Central memory CD8-positive, alpha-beta T cell (primary cell): ENCODE measurements around the gene PER2.
"Not testable (repeated sequence)": the region's sequence is repeated elsewhere in the genome, so short reads cannot be mapped to it uniquely, and the experiment has no call there.

Experiments
- ATAC-seq: fragments of 150-1000 bp; cut with Tn5 transposase; replicated peaks from 2 replicates; pipeline ENCODE4 v1.10.0; 2022; ENCODE audit warnings: mild to moderate bottlenecking, moderate FRiP score, moderate number of reproducible peaks; ENCODE audit not compliant: poor library complexity, severe bottlenecking; ENCODE audit errors: extremely low read depth
- DNase-seq, 2 donors: peaks; one replicate each; pipeline ENCODE4 v3.0.0; 2021; ENCODE audit warnings: low spot score in 2 of 2
- H3K27ac Mint-ChIP-seq: one replicate; pipeline ENCODE4 v1.8.0; 2022; ENCODE audit warnings: low read depth, mild to moderate bottlenecking, moderate library complexity, mixed read lengths
- H3K27me3 Mint-ChIP-seq: one replicate; pipeline ENCODE4 v1.8.0; 2022; ENCODE audit warnings: mixed read lengths
- H3K36me3 Mint-ChIP-seq: one replicate; pipeline ENCODE4 v1.8.0; 2022; ENCODE audit warnings: mild to moderate bottlenecking, moderate library complexity, mixed read lengths; ENCODE audit not compliant: insufficient read depth
- H3K4me1 Mint-ChIP-seq: one replicate; pipeline ENCODE4 v1.8.0; 2022; ENCODE audit warnings: mixed read lengths
- H3K4me3 Mint-ChIP-seq: one replicate; pipeline ENCODE4 v1.8.0; 2022; ENCODE audit warnings: mild to moderate bottlenecking, moderate library complexity, mixed read lengths
- H3K9me3 Mint-ChIP-seq: one replicate; pipeline ENCODE4 v1.8.0; 2022; ENCODE audit warnings: mixed read lengths

The PER2 gene

DNA sequence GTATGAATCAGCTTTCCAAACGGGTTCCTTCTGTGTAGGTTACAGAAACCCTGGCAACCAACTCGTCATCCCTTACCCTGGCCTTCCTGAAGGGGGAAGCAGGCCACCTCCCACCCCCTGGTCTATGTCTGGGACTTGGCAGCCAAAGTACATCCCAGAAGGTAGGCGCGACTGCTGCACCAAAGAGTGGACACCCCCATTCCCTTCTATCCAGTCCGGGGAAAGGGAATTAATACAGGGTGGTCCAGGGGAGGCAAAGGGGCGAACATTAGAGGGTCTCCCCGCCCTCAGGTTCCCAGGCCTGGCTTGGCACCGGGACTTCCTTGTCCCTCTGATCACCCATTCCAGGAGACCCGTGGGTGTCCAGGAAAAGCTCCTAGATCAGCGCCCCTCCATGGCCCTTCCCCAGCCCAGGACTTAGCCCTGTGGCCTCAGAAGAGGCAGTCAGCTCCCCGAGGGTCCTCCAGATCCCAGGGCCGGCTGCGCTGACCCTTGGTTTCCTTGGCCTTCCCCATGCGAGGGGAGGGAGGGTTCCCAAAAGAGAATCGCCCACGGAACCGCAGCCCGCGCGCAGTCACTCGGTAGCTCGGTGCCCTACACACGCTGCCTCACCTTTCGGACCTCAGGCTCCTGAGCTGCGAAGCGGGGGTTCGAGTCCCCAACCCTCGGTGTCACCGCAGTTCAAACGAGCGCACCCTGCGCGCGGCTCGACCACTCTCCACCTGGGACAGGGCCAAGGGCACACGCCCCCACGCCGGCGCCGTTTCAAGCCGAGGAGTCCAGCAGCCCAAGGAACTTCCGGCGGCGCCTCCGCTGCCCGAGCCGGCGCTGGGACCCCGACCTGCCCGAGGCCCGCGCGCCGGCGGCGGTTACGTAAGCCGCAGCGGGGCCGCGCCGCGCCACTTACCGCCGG lies at the start of gene PER2:
TSS of gene PER2 (minus strand) at position 874 of the 913 bp plus-strand sequence. CDS start 10,674 bp downstream, outside the sequence.
- no peaks in the 10 kb centered on the region for H3K27me3 Mint-ChIP-seq
- peaks cover 47% of the 10 kb centered on the region for H3K4me1 Mint-ChIP-seq
- peak within 1 kb of the TSS; percentile 85 for H3K4me3 Mint-ChIP-seq
- ATAC-seq (peak; percentile 5), DNase-seq (peak; percentile 28 to 32)
- peaks cover 21% of the 10 kb centered on the region for H3K36me3 Mint-ChIP-seq
- peak within 1 kb of the TSS; percentile 98 for H3K27ac Mint-ChIP-seq
- no peaks in the 10 kb centered on the region for H3K9me3 Mint-ChIP-seq

GRCh38 chr2:238337846-238338245 lies 49.4 kb upstream of the PER2 start:
- Mint-ChIP-seq H3K4me1 (peaks cover 9% of the 10 kb centered on the region), H3K9me3 (no peaks in the 10 kb centered on the region), H3K27me3 (no peaks in the 10 kb centered on the region), H3K4me3 (no peak overlapping the region), H3K27ac (peak overlapping the region; percentile 58), H3K36me3 (peaks cover 10% of the 10 kb centered on the region)
- ATAC-seq (no peak), DNase-seq (no peak)

GRCh38 chr2:238336793-238337444 lies 48.5 kb upstream of the PER2 start:
- Mint-ChIP-seq H3K27ac (peak overlapping the region; percentile 58), H3K4me3 (no peak overlapping the region), H3K4me1 (peaks cover 9% of the 10 kb centered on the region), H3K27me3 (no peaks in the 10 kb centered on the region), H3K9me3 (no peaks in the 10 kb centered on the region), H3K36me3 (peaks cover 10% of the 10 kb centered on the region)
- no peak for ATAC-seq
- DNase-seq: no peak

DNA sequence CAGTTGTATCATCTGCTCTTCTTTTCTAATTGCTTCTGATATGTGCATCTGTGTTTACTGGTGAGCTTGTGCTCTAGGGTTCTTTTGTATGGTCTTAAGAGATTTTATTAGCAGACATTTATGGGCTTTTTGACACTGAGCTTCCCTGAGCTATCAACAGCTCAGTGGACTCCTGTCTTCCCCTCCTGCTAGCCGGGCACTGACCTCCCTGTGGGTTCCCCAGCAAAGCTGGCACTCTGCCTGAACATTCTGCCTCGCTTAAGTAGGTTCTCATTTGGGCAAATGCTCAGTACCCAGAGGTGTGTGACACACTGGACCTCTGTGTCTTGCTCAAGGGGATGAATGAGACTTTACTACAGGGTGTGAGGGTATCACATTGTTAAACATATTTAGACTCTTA lies 47.7 kb upstream of the PER2 start:
- H3K27me3 Mint-ChIP-seq: no peaks in the 10 kb centered on the region
- peaks cover 13% of the 10 kb centered on the region for H3K36me3 Mint-ChIP-seq
- no peak overlapping the region for H3K4me3 Mint-ChIP-seq
- no peak overlapping the region for H3K27ac Mint-ChIP-seq
- DNase-seq (no peak), ATAC-seq (no peak)
- peaks cover 9% of the 10 kb centered on the region for H3K4me1 Mint-ChIP-seq
- H3K9me3 Mint-ChIP-seq: no peaks in the 10 kb centered on the region

DNA sequence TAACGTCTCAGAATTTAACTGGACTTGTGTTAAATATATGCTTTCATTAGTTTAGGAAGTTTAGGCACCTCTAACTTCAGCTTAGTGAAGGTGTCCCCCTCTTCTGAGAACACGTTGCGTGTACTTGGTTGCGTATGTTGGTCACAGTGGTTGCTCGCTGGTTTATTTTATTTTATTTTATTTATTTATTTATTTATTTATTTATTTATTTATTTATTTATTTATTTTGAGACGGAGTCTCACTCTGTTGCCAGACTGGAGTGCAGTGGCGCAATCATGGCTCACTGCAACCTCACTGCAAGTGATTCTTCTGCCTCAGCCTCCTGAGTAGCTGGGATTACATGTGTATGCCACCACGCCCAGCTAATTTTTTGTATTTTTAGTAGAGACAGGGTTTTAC lies 47.2 kb upstream of the PER2 start:
- not testable (repeated sequence) for ATAC-seq, H3K27me3 Mint-ChIP-seq, H3K4me1 Mint-ChIP-seq, H3K9me3 Mint-ChIP-seq, DNase-seq, H3K4me3 Mint-ChIP-seq, H3K27ac Mint-ChIP-seq
- H3K36me3 Mint-ChIP-seq: peaks cover 13% of the 10 kb centered on the region

DNA sequence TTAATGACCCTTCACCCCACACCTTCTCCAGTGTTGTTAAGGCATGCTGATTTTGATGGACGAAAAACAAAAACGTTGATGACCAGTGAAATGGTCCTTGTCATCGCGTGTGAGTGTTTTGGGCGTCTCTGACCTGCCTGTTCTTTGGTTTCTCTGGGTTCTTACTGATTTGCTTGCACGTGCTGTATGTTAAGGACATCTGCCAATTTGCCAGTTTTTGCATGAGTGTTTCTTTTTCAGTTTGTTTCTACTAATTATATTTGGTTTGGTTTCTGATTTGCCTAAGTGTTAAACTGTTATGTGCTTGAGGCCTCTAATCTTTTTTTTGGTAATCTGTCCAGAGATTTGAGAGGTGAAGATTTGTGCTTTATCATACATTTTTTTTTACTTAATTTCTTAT lies 46.5 kb upstream of the PER2 start:
- H3K4me3 Mint-ChIP-seq: no peak overlapping the region
- H3K4me1 Mint-ChIP-seq: peaks cover 9% of the 10 kb centered on the region
- no peak for ATAC-seq
- no peaks in the 10 kb centered on the region for H3K9me3 Mint-ChIP-seq
- no peaks in the 10 kb centered on the region for H3K27me3 Mint-ChIP-seq
- no peak overlapping the region for H3K27ac Mint-ChIP-seq
- DNase-seq: no peak
- peaks cover 14% of the 10 kb centered on the region for H3K36me3 Mint-ChIP-seq

DNA sequence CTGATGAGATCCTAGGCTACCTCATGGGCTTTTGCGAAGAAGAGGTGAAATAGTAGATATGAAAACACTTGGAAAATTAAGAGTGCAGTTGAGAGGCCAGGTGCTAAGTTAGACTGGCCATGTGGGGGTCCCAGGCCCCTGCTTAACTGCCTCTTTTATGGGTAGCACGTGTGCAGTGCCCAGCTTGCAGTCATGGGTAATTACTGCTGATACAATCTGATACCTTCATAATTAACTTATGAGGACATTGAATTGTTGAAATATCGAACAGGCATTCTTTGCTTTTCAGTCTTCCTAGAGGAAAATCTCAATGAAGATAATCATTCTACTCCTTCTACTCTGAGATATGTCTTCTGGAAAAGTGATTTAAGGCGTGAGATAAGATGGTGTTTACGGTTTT lies 43.5 kb upstream of the PER2 start:
- no peak for ATAC-seq
- H3K4me3 Mint-ChIP-seq: no peak overlapping the region
- no peaks in the 10 kb centered on the region for H3K9me3 Mint-ChIP-seq
- H3K36me3 Mint-ChIP-seq: peaks cover 17% of the 10 kb centered on the region
- DNase-seq: no peak
- no peak overlapping the region for H3K27ac Mint-ChIP-seq
- H3K4me1 Mint-ChIP-seq: peaks cover 2% of the 10 kb centered on the region
- H3K27me3 Mint-ChIP-seq: no peaks in the 10 kb centered on the region

DNA sequence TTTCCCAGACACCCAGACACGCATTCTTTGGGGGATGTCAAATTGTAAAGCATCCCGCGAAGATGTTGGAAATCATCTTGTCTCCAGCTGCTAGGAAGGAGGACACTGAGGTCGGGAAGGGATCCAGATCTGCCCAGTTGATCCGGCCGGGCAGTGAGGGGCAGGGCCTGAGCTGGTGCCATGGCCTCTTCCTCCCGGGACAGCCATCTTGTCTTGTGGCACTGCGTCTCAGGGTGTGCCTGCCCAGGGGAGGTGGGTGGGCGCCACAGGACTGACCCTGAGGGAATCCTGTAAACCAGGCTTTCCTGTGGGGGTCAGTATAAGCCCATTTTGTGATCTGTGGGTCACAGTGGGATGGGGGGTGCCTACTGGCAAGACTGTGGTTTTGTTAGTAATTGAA lies 42.0 kb upstream of the PER2 start:
- ATAC-seq: no peak
- no peaks in the 10 kb centered on the region for H3K9me3 Mint-ChIP-seq
- peaks cover 17% of the 10 kb centered on the region for H3K36me3 Mint-ChIP-seq
- H3K27me3 Mint-ChIP-seq: no peaks in the 10 kb centered on the region
- H3K4me3 Mint-ChIP-seq: no peak overlapping the region
- no peak overlapping the region for H3K27ac Mint-ChIP-seq
- H3K4me1 Mint-ChIP-seq: no peaks in the 10 kb centered on the region
- no peak for DNase-seq

DNA sequence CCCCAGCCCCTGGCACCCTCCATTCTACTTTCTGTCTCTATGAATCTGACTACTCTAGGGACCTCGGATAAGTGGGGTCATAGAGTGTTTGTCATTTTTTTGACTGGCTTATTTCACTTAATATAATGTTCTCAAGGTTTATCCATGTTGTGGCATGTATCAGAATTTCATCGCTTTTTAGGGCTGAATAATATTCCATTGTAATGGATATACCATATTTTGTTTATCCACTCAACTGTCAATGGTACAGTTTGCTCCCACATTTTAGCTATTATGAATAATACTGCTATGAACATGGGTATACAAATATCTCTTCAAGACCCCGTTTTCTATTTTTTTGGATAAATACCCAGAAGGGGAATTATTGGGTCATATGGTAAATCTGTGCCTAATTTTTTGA lies 39.3 kb upstream of the PER2 start:
- no peak overlapping the region for H3K27ac Mint-ChIP-seq
- no peaks in the 10 kb centered on the region for H3K27me3 Mint-ChIP-seq
- DNase-seq (no peak), ATAC-seq (no peak)
- H3K4me3 Mint-ChIP-seq: no peak overlapping the region
- peaks cover 18% of the 10 kb centered on the region for H3K36me3 Mint-ChIP-seq
- peaks cover 6% of the 10 kb centered on the region for H3K4me1 Mint-ChIP-seq
- no peaks in the 10 kb centered on the region for H3K9me3 Mint-ChIP-seq

DNA sequence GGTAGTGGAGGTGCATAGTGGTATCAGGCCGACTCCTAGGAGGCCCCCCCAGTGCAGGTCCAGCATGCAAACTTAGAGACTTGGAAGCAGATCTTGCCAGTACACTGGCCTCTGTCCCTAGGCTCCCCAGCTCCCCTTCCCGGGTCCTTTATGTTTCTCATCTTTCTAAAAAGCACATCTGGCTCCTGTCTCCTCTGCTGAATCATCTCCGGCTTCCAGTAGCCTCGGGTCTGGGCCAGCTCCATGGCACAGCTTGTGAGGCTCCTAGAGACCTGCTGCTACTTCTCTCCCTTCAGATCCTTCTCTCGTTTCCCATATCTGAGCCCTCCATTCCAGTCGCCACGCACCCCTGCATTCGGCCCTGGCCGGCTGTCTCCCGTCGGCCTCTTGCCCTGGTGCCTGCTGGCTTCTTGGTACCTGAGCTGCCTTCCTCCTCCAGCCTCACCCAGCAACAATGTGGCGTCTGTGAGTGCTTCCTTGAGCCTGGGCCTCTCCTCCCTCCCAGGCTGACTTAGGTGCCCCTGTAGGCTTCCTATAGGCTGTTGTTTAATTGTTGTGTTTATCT lies 38.5 kb upstream of the PER2 start:
- Mint-ChIP-seq H3K27me3 (no peaks in the 10 kb centered on the region), H3K36me3 (peaks cover 18% of the 10 kb centered on the region), H3K9me3 (no peaks in the 10 kb centered on the region), H3K4me1 (peaks cover 8% of the 10 kb centered on the region), H3K4me3 (no peak overlapping the region), H3K27ac (no peak overlapping the region)
- ATAC-seq (no peak), DNase-seq (no peak)

DNA sequence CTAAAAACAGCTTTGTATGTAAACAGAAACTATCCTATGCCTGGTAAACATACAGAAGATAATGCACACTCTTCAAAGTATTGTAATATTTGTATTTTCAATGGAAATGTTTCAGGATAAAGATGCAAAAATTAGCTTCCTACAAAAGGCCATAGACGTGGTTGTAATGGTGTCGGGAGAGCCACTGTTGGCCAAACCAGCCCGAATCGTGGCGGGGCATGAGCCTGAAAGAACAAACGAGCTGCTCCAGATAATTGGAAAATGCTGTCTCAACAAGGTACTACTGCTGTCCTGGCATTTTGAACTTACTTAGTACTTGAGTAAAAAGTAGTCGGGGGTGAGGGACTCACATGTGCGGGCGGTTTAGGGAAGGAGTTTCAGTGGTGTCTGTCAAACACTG lies 37.3 kb upstream of the PER2 start:
- H3K4me1 Mint-ChIP-seq: peaks cover 16% of the 10 kb centered on the region
- H3K4me3 Mint-ChIP-seq: no peak overlapping the region
- H3K27me3 Mint-ChIP-seq: no peaks in the 10 kb centered on the region
- H3K36me3 Mint-ChIP-seq: peaks cover 16% of the 10 kb centered on the region
- DNase-seq (no peak), ATAC-seq (no peak)
- H3K27ac Mint-ChIP-seq: no peak overlapping the region
- no peaks in the 10 kb centered on the region for H3K9me3 Mint-ChIP-seq

DNA sequence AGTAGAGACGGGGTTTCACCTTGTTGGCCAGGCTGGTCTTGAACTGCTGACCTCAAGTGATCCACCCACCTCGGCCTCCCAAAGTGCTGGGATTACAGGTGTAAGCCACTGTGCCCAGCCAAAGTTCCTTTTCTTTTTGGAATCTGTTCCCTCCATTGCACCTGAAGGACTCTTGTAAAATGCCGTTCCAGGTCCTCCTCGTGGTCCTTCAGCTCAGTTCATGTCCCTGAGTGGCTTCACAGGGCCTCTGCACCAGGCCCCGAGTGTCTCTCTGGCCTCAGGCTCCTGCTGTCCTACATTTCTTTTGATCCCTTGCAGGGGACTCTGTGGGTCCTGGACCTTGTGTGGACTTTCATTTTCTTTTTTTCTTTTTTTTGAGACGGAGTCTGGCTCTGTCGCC lies 35.8 kb upstream of the PER2 start:
- H3K27ac Mint-ChIP-seq, H3K9me3 Mint-ChIP-seq, ATAC-seq, H3K27me3 Mint-ChIP-seq, H3K4me3 Mint-ChIP-seq, DNase-seq: not testable (repeated sequence)
- H3K4me1 Mint-ChIP-seq: peaks cover 16% of the 10 kb centered on the region
- H3K36me3 Mint-ChIP-seq: peaks cover 12% of the 10 kb centered on the region

DNA sequence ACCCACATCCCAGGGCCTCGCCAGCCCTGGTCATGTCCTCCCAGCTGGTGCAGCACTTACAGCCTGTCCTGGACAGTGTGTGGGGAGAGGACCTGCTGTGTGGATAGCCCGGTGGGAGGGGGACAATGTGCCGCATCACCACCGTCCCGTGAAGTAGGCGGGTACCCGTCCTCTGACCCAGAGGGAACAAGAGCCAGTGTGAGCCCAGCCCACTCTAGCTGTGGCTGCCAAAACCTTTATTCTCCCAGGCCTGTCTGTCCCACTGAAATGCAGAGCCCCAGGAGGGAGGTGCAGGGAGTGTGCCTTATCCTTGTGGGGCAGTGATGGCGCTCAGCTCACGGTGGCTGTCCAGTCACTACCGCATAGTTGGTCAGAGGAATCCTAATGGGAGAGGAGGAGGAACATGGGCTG lies 33.6 kb upstream of the PER2 start:
- DNase-seq: no peak
- Mint-ChIP-seq H3K9me3 (no peaks in the 10 kb centered on the region), H3K4me3 (peak overlapping the region; percentile 78), H3K4me1 (peaks cover 16% of the 10 kb centered on the region), H3K36me3 (peaks cover 5% of the 10 kb centered on the region), H3K27me3 (no peaks in the 10 kb centered on the region), H3K27ac (no peak overlapping the region)
- ATAC-seq: no peak
